Stomach (tissue), 4 donors: ENCODE data around the gene EFHC2.
"Not testable (repeated sequence)": the region's sequence is repeated elsewhere in the genome, so short reads cannot be mapped to it uniquely, and the experiment has no call there.

ENCODE experiments used
- POLR2A ChIP-seq, 4 donors: fragments of 450-650 bp; IDR thresholded peaks; one replicate each; pipeline ENCODE4 v1.6.1; 2016; ENCODE audit warnings: antibody characterized with exemption in 4 of 4, control low read depth in 2 of 4, mild to moderate bottlenecking in 1 of 4, moderate library complexity in 1 of 4
- TF ChIP-seq, protein P1 (sequence below), 7 experiments: fragments of 450-650 bp in 4 of 7; fragments of 200-600 bp in 3 of 7; sonication (generic) in 3 of 7; IDR thresholded peaks; one replicate each; pipeline ENCODE4 v1.5.1; 2016 to 2019; ENCODE audit warnings: antibody characterized with exemption in 7 of 7, control low read depth in 2 of 7, mild to moderate bottlenecking in 1 of 7

DNA sequence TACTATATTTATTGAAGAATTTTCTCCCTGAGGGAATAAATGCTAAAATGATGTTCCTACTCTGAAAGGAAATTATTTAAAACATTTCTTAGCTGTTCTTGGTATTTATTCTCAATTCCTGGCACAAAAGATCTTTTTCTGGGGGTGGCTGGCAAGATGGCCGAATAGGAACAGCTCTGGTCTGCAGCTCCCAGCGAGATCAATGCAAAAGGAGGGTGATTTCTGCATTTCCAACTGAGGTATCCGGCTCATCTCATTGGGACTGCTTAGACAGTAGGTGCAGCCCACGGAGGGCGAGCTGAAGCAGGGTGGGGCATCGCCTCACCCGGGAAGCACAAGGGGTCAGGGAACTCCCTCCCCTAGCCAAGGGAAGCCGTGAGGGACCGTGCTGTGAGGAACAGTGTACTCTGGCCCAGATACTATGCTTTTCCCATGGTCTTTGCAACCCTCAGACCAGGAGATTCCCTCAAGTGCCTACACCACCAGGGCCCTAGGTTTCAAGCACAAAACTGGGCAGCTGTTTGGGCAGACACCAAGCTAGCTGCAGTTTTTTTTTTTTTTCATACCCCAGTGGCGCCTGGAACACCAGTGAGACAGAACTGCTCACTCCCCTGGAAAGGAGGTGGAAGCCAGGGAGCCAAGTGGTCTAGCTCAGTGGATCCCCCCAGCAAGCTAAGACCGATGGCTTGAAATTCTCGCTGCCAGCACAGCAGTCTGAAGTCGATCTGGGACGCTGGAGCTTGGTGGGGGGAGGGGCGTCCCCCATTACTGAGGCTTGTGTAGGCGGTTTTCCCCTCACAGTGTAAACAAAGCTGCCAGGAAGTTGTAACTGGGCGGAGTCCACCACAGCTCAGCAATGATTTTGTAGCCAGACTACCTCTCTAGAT lies 90.5 kb downstream of the EFHC2 start:
- TF ChIP-seq, protein P1, sequence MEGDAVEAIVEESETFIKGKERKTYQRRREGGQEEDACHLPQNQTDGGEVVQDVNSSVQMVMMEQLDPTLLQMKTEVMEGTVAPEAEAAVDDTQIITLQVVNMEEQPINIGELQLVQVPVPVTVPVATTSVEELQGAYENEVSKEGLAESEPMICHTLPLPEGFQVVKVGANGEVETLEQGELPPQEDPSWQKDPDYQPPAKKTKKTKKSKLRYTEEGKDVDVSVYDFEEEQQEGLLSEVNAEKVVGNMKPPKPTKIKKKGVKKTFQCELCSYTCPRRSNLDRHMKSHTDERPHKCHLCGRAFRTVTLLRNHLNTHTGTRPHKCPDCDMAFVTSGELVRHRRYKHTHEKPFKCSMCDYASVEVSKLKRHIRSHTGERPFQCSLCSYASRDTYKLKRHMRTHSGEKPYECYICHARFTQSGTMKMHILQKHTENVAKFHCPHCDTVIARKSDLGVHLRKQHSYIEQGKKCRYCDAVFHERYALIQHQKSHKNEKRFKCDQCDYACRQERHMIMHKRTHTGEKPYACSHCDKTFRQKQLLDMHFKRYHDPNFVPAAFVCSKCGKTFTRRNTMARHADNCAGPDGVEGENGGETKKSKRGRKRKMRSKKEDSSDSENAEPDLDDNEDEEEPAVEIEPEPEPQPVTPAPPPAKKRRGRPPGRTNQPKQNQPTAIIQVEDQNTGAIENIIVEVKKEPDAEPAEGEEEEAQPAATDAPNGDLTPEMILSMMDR (IDR thresholded peaks at IDR 0.05) = not testable (repeated sequence)
- TF ChIP-seq POLR2A (IDR thresholded peaks at IDR 0.05) = not testable (repeated sequence)
